GM19328 (cell line): ENCODE measurements around the gene PACRG.
"Not testable (repeated sequence)": the region's sequence is repeated elsewhere in the genome, so short reads cannot be mapped to it uniquely, and the experiment has no call there.

ENCODE experiments used
- ATAC-seq: cut with Tn5 transposase; IDR thresholded peaks from one replicate; pipeline ENCODE4 v1.9.1; 2021; ENCODE audit warnings: mild to moderate bottlenecking, moderate library complexity; ENCODE audit not compliant: unreplicated experiment

The PACRG gene

DNA sequence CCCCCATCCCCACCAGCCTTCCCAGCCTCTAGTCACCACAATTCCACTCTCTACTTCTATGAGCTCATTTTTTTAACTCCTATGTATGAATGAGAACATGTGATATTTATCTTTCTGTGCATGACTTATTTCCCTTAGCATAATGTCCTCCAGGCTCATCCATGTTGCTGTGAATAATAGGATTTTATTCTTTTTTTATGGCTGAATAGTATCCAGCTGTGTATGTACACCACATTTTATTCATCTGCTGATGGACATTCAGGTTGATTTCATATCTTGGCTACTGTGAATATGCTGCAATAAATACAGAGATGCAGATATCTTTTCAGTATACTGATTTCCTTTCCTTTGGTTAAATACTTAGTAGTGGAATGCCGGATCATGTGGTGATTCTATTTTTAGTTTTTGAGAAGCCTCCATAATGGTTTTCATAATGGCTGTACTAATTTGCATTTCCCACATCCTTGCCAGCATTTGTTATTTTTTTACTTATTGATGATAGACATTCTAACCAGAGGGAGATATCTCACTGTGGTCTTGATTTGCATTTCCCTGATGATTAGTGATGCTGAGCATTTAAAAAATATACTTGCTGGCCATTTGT lies 194.9 kb downstream of the PACRG start:
- no peak for ATAC-seq

GRCh38 chr6:162934844-162935243 lies 207.1 kb downstream of the PACRG start:
- no peak for ATAC-seq

- no peak for ATAC-seq
Measured at GRCh38 chr6:162940426-162940825, 212.7 kb downstream of the PACRG start.

DNA sequence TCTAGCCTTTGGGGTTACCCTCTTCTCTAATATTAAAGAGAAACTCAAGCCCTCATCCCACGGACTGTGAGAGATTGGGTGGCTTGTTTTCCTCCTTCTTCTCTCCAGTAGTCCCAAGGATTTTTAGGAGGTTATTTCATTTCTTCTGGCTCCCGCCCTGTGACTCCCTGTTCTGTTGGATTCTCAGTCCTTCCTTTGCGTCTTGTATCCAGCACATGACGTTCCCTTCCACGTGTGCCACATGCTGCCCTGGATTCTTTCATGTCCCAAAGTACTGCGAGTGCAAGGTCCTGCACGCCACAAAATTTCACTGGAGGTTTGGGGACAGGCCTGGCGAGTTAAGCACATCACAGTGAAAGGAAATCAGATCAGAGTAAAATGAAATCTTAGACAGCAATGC lies 213.4 kb downstream of the PACRG start:
- no peak for ATAC-seq

DNA sequence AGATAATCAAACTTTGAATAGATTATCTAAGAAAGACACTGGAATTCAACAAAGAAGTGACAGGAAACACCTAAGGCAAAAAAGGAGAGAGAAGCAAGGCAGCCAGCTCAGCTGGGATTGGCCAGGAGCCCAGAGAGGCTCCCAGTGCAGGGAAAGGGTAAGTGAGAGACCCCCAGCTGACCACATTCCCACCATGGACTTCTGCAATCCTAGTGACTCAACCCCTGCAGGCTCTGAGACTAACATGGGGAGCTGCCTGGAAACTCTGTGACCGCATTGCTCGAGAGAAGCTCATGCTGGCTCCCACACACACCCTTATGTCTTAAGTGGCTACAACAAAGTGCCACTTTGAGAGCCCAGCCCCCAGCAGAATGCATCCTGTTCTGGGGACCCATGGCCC lies 215.1 kb downstream of the PACRG start:
- ATAC-seq = no peak

GRCh38 chr6:162943369-162943768 lies 215.6 kb downstream of the PACRG start:
- no peak for ATAC-seq

GRCh38 chr6:162951164-162951743 lies 223.5 kb downstream of the PACRG start:
- ATAC-seq = no peak

DNA sequence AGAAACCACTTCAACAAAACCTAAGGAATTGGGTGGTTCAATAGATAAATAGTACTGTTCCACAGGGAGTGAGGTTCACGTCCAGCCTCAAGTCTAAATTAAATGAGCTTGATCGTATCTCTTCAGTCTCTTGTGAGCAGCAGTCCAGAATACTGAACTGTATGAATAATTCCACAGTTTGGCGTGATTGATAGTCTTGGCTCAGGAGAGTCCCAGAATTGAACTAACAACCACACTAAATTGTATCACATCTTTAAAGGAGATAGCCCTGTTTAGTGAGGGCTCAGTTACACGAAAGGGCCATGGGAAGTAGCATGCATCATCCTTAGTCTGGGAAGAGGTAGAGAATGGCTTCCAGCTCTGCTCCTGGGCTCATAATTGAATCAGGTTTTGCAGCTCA lies 224.6 kb downstream of the PACRG start:
- no peak for ATAC-seq

GRCh38 chr6:162957062-162957461 lies 229.3 kb downstream of the PACRG start:
- no peak for ATAC-seq

GRCh38 chr6:162960679-162961457 lies 233.1 kb downstream of the PACRG start:
- ATAC-seq = no peak

GRCh38 chr6:162962093-162962492 lies 234.3 kb downstream of the PACRG start:
- no peak for ATAC-seq

DNA sequence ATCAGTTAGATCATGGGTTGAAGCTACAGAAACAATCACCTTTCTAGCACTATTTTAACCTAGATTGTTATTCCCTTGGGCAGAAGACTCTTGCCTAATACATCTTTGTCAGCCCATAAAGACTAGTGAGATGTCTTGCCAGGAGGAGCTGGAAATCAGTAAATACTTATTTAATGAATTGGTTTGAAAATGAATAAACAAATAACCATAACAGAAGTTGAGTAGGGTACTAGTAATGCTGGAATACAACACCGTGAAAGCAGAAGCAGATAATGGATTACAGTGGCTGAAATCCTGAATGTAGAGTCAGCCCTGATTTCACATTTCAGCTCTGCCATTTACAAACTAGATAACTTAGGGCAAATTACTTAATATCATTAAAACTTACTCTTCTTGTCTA lies 236.1 kb downstream of the PACRG start:
- no peak for ATAC-seq

GRCh38 chr6:162964488-162965140 lies 236.8 kb downstream of the PACRG start:
- no peak for ATAC-seq

DNA sequence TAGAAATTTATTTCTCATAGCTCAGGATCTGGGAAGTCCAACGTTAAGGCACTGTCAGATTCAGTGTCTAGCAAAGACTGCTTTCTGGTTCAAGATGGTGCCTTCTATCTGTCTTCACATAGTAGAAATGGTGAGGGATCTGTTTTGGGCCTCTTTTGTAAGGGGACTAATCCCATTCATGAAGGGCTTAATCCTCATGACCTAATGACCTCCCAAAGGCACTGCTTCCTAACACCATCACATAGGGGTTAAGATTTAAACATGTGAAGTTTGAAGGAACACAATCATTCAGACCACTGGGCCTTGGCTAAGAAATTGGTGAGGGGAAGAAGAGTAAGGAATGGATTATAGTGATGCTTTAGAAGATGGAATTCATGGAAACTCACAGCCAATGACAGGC lies 237.6 kb downstream of the PACRG start:
- no peak for ATAC-seq

- no peak for ATAC-seq
Measured at GRCh38 chr6:162970246-162970645, 242.5 kb downstream of the PACRG start.

- no peak for ATAC-seq
Measured at GRCh38 chr6:162971356-162971755, 243.6 kb downstream of the PACRG start.

- no peak for ATAC-seq
Measured at GRCh38 chr6:162973151-162973872, 245.5 kb downstream of the PACRG start.

- no peak for ATAC-seq
Measured at GRCh38 chr6:162973980-162974379, 246.2 kb downstream of the PACRG start.

- no peak for ATAC-seq
Measured at GRCh38 chr6:162974685-162975084, 246.9 kb downstream of the PACRG start.

DNA sequence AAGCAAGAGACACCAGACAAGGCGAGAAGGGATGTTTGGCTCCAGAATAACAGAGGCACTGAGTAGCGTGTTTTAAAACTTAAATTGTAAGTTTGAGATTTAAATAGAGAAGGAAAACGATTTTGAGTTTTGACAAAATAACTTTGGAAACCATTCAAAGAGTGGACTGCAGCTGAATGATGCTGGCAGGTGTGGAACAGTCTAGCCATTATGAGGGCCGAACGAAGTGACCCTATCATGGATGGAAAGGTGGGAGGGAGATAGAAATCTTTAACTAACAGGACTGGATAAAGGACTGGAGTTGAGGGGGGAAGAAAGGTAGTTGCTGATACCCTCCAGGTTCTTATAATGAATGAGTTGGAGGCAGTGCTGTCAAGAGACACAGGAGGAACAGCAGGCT lies 248.4 kb downstream of the PACRG start:
- no peak for ATAC-seq

DNA sequence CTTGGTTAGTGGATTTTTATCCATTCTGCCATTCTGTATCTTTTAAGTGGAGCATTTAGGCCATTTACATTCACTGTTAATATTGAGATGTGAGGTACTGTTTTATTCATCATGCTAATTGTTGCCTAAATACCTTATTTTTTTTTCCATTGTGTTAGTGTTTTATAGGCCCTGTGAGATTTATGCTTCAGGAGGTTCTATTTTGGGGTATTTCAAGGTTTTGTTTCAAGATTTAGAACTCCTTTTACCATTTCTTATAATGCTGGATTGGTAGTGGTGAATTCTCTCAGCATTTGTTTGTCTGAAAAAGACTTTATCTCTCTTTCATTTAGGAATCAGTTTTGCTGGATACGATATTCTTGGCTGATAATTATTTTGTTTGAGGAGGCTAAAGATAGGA lies 255.5 kb downstream of the PACRG start:
- not testable (repeated sequence) for ATAC-seq
